Renal cortex interstitium (tissue), 11 donors: ENCODE results near the gene ADISSP. TPM values are rescaled to one million over a fixed set of nuclear protein-coding genes. Genes with fewer than 3 reads are reported as not detected.

Experiments used
- DNase-seq, 11 donors: peaks; one replicate each; pipeline ENCODE4 v3.0.0-alpha.2; 2013; ENCODE audit warnings: low read depth in 9 of 11, low spot score in 4 of 11; ENCODE audit errors: extremely low read depth in 1 of 11
- polyA plus RNA-seq, 3 donors: library from polyadenylated mRNA; unstranded; fragments of 120-200 nt; gene quantifications; one replicate each; pipeline ENCODE4 v1.2.1, GENCODE V29; 2013; ENCODE audit not compliant: insufficient read length in 3 of 3

ADISSP gene
- polyA plus RNA-seq, 3 donors: 17.4 to 28.4 (median 26.6) TPM

- no peak for DNase-seq
Measured at GRCh38 chr20:3786126-3786484, 18.6 kb upstream of the ADISSP start.

GRCh38 chr20:3785240-3786125 is 17.9 kb upstream of the ADISSP start:
- no peak for DNase-seq

- no peak for DNase-seq
Measured at GRCh38 chr20:3784863-3785239, 17.3 kb upstream of the ADISSP start.

DNA sequence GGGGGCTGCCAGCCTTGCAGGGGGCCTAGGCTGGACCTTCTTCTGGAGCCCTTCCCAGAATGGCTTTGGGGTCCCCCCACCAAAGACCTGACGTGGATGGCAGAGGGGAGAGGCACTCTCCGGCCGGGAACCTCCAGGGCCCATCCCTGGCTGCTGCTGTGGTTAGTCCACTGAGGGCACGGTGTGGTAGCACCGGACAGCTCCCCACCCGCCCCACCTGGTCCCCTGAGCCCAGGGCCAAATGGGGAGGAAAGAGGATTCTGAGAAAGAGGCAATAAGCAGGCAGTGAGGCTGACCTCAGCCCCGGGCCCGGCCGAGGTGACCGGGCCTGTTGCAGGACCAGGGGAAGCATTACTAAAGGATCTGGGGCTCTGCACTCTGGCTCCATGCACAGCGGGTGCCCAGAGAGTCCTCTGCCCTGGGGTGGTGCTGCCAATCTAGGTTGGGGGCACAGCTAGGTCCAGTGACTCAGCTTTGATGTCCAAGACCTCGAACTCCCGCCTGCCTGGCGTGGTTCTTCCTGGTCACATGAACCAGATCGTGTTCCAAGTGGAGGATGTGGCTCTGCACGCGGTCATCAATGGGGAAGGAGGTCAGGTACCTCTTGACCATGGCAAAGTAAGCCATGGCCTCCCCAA is 16.8 kb upstream of the ADISSP start:
- no peak for DNase-seq

- no peak for DNase-seq
Measured at GRCh38 chr20:3783511-3784195, 16.1 kb upstream of the ADISSP start.

DNA sequence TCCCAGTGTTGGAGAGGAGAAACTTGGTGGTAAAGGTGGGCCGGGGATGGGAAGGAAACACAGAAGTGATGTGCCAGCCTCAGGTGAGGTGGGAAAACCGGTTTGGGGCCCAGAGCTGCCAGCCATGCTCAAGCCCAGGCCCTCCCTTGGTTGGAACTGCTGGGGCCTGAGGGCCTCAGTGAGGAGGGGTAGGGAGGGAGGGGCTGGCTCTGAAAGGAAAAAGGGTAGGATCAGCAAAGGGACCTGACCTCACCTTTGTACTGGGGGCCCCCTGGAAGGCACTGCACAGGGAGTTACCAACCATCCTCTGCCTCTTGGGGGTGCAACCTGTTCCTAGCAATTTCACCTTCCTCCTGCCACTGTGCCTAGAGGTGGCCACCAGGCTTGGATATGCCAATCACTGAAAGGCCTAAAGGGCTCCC is 15.5 kb upstream of the ADISSP start:
- no peak for DNase-seq

GRCh38 chr20:3782597-3782996 is 15.0 kb upstream of the ADISSP start:
- no peak for DNase-seq

- DNase-seq: peak in 10 of 11 donors; percentile 81 to 95 (median 86)
Measured at GRCh38 chr20:3781153-3781910, 13.8 kb upstream of the ADISSP start, which contains the start of gene SPEF1. SPEF1 (minus strand) TSS chr20:3781448; CDS start chr20:3781287, 161 bp downstream.

DNA sequence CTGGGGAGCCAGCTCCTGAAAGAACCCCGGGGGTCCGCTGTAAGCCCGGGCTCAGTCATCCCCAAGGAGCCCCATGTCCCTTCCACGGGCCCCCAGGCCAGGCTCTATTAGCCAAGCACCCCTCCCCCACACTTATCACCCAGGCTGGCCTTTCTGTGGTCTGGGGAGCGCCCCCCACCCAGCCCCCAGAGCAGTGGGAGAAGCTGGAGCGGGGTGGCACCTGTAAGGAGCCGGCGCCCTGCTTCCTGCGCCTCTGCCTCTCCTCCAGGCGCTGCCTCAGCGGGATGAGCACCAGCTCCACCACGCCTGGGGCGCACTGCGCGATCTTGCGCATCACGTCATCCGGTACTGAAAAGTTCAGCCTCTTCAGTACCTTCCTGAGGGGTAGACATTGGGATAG is 11.4 kb upstream of the ADISSP start:
- DNase-seq: no peak

DNA sequence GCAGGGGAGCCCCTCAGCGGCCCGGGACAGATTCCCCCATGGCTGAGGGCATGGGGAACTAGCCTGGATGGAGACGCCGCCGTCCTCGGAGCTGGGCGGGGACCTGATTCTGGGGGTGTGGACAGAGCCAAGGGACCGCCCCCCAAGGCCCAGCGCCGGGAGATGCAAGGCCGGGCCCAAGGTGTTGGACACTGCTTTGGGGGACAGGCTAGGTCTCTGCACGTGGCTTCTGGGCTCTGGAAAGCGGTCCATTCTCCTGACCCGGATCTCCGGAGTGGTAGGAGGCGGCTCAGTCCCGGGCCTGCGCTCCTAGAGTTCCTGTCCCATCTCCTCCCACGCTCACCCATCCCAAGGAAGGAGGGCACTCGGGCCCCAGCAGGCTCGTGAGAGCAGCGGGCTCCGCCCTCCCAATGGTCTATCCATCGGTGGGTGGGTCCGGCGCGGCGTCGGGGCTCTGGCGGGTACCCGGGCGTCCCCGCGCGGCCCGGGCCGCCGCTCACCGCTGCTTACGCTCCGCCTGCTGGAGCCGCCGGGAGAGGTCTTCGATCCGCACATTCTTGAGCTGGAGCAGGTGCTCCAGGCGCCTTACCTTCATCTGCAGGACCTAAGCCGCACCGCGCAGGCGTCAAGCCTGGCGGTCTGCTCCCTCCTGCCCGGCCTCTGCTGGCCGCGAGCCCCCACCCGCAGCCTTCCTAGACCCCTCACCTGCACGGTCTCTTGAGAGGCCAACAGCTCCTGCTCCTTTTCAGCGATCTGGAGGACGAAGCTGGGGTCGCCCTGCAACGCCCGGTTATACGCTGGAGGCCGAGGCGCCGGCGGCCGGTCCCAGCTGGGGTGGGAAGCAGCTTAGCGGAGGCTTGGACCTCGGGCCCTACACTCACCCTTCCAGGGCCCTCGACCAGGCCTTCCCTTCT is 10.4 kb upstream of the ADISSP start:
- DNase-seq: no peak

GRCh38 chr20:3777381-3777715 is 9.8 kb upstream of the ADISSP start:
- no peak for DNase-seq

DNA sequence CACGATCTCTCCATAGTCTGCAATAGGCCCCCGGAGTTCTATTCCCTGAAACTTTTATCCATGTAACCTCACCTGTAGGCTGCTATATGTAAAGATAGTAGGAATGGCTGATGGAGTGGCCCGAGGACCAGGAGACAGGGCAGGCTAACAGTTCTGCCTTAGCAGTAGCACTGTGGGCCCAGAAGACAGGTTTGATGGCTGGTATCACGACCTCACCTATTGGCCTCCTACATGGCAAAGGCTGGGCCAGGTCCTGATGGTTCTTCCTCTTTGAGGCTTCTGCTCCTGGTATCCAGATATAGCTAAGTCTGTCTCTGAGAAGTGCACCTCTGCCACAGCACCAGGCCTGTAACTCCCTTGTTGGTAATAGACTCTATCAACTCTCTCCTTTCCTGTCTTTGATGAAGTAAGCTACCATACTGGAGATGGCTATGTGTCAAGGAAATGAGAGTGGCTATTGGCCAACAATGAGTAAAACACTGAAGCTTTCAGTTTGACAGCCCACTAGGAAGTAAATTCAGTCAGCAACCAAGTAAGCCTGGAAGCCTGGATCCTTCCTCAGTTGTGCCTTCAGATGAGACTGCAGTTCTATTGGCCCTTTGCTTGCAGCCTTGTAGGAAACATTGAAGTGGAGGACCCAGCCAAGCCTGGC is 8.0 kb upstream of the ADISSP start:
- DNase-seq: no peak

DNA sequence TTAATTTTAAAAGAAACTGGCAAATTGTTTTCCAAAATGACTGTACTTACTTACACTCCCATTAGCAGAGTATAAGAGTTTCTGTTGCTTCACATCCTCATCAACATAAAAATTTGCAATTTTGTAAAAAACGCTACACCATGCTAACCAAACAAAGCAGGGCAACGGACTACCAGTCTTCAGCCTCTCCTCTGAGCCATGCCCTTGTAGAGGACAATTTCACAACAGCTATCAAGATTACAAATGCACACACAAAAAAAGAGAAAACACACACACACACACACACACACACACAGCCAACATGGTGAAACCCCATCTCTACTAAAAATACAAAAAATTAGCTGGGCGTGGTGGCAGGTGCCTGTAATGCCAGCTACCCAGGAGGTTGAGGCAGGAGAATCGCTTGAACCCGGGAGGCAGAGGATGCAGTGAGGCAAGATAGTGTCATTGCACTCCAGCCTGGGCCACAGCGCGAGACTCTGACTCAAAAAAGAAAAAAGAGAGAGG is 4.1 kb upstream of the ADISSP start:
- no peak for DNase-seq

GRCh38 chr20:3768342-3769130 is 983 bp upstream of the ADISSP start:
- peak in 5 of 11 donors; percentile 67 to 72 (median 68) for DNase-seq

DNA sequence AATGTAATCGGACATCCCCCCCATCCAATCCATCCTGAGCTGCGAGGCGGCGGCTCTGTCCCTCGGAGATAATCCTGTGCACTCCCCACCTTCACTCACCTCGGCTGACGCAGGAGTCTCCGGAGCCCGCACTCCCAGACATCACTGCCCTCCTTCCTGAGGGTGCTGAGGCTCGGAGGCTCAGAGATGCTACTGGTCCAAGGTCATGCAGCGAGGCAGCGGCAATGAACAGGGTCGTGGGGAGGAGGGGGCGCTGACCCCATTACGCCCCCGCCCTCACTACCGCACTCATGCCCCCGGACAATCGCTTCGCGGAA is 485 bp downstream of the ADISSP start:
- no peak for DNase-seq

- no peak for DNase-seq
Measured at GRCh38 chr20:3766422-3767109, 987 bp downstream of the ADISSP start.
